T-cell (primary cell): Measurements from ENCODE around the gene GRID1. TPM values are rescaled to one million over a fixed set of nuclear protein-coding genes. Genes with fewer than 3 reads are reported as not detected.
A peak's percentile ranks its signal among the peaks of the same experiment; 100 is the strongest.

Experiments used
- ATAC-seq, 4 experiments: fragments of 200-7000 bp in 3 of 4; fragments of 150-1000 bp in 1 of 4; cut with Tn5 transposase; replicated peaks in 1 of 4; 1 replicate in 3 of 4; 2 replicates in 1 of 4; pipeline ENCODE4 v1.10.0; 2021; ENCODE audit warnings: moderate library complexity in 3 of 4, mild to moderate bottlenecking in 2 of 4, moderate number of reproducible peaks in 1 of 4
- CTCF ChIA-PET, 2 donors: fragments of 300-600 bp; sonication (Branson Sonifier 250); formaldehyde crosslinking; loops; one replicate each; lab custom pipeline; 2022; ENCODE audit warnings: antibody characterized with exemption in 2 of 2; lab: Charles Lee
- POLR2A ChIA-PET, 2 donors: fragments of 300-600 bp; sonication (Branson Sonifier 250); formaldehyde crosslinking; loops; one replicate each; lab custom pipeline; 2022; ENCODE audit warnings: antibody characterized with exemption in 2 of 2; lab: Charles Lee
- DNase-seq, 35 experiments: peaks; one replicate each; pipeline versions ENCODE4 v3.0.0 to v3.0.0-alpha.2; 2013 to 2023
- H3K27ac ChIP-seq: one replicate; pipeline ENCODE4 v1.5.1; 2013; ENCODE audit warnings: low read length
- H3K27me3 ChIP-seq, 2 experiments: replicated peaks in 1 of 2; 1 replicate in 1 of 2; 2 replicates in 1 of 2; pipeline versions ENCODE4 v1.6.1 to v1.7.0; 2013; ENCODE audit warnings: low read length in 1 of 2, mixed read lengths in 1 of 2; ENCODE audit not compliant: control insufficient read depth in 2 of 2, insufficient read depth in 2 of 2; ENCODE audit errors: extremely low read depth in 1 of 2
- H3K36me3 ChIP-seq, 2 donors: 1 replicate in 1 of 2; 2 replicates in 1 of 2; pipeline versions ENCODE4 v1.6.1 to v1.7.0; 2013; ENCODE audit warnings: low read length in 1 of 2; ENCODE audit not compliant: control insufficient read depth in 2 of 2, insufficient read depth in 1 of 2; ENCODE audit errors: extremely low read depth in 1 of 2
- H3K4me1 ChIP-seq, 2 experiments: 1 replicate in 1 of 2; 2 replicates in 1 of 2; pipeline versions ENCODE4 v1.6.1 to v1.7.0; 2013; ENCODE audit warnings: low read length in 2 of 2, mixed read lengths in 1 of 2; ENCODE audit not compliant: insufficient read depth in 2 of 2, control insufficient read depth in 1 of 2; ENCODE audit errors: extremely low read depth in 1 of 2
- H3K4me3 ChIP-seq, 2 donors: 1 replicate in 1 of 2; 2 replicates in 1 of 2; pipeline versions ENCODE4 v1.5.1 to v1.7.0; 2013; ENCODE audit warnings: mild to moderate bottlenecking in 2 of 2, low read length in 1 of 2, moderate library complexity in 1 of 2; ENCODE audit not compliant: control insufficient read depth in 1 of 2; ENCODE audit errors: extremely low read depth in 1 of 2
- H3K9me3 ChIP-seq: 2 replicates; pipeline ENCODE4 v1.7.0; 2013
- H3K27ac Mint-ChIP-seq, 2 donors: one replicate each; pipeline ENCODE4 v1.8.0; 2020 to 2021; ENCODE audit warnings: mild to moderate bottlenecking in 2 of 2, mixed read lengths in 2 of 2
- H3K27me3 Mint-ChIP-seq, 2 donors: one replicate each; pipeline ENCODE4 v1.8.0; 2021 to 2022; ENCODE audit warnings: mixed read lengths in 2 of 2
- H3K36me3 Mint-ChIP-seq: one replicate; pipeline ENCODE4 v1.8.0; 2021; ENCODE audit warnings: mixed read lengths
- H3K4me1 Mint-ChIP-seq, 3 donors: one replicate each; pipeline ENCODE4 v1.8.0; 2020 to 2022; ENCODE audit warnings: mixed read lengths in 3 of 3, mild to moderate bottlenecking in 1 of 3
- H3K4me3 Mint-ChIP-seq, 3 donors: one replicate each; pipeline ENCODE4 v1.8.0; 2020 to 2022; ENCODE audit warnings: mild to moderate bottlenecking in 3 of 3, mixed read lengths in 3 of 3, moderate library complexity in 3 of 3
- H3K9me3 Mint-ChIP-seq, 3 donors: one replicate each; pipeline ENCODE4 v1.8.0; 2020 to 2022; ENCODE audit warnings: mixed read lengths in 3 of 3
- WGBS: methylation state at CpG from one replicate; pipeline ENCODE4 v1.1.5; 2013; ENCODE audit warnings: missing lambda C conversion rate; ENCODE audit not compliant: insufficient coverage; 5-methylcytosine and 5-hydroxymethylcytosine counted together
- total RNA-seq, 35 experiments: library from RNA in 6 of 35; stranded (reverse) in 6 of 35; fragments of 120-200 nt in 1 of 35; gene quantifications; one replicate each; pipeline versions ENCODE4 v1.2.1 to v1.2.4 and lab custom pipeline; 2013 to 2026

Gene GRID1
- total RNA-seq, 5 donors from 2014 or later (not counting 1 experiment from before 2014, with no cell fraction given): 0.68 TPM; not detected in 4

- ATAC-seq (peak in 3 of 4 experiments; percentile 36 to 48 (median 46)), DNase-seq (peak in 1 of 35 experiments; percentile 23)
- H3K4me3 Mint-ChIP-seq: peak overlapping the region in 2 of 3 donors; percentile 8 to 37
- Histone ChIP-seq H3K27ac (no peak overlapping the region), H3K4me1 (peaks cover 0 to 13% of the 10 kb centered on the region in 2 experiments), H3K27me3 (peaks cover 0 to 3% of the 10 kb centered on the region in 2 experiments), H3K9me3 (no peaks in the 10 kb centered on the region), H3K36me3 (no peaks in the 10 kb centered on the region), H3K4me3 (no peak overlapping the region)
- no peaks in the 10 kb centered on the region for H3K9me3 Mint-ChIP-seq
- CTCF ChIA-PET: no interaction called here
- WGBS: 7% methylated on average over 3 of the region's 7 CpGs
- H3K27me3 Mint-ChIP-seq: peaks cover 0 to 4% of the 10 kb centered on the region in 2 donors
- H3K36me3 Mint-ChIP-seq: no peaks in the 10 kb centered on the region
- H3K4me1 Mint-ChIP-seq: peaks cover 10 to 22% (median 18%) of the 10 kb centered on the region in 3 donors
- POLR2A ChIA-PET: interaction anchor here in 1 of 2 donors (0.7 kb wide), 1 partner anchor 22 kb away, joined by 3 read pairs; no protein-coding TSS in a partner anchor
- peak overlapping the region in 1 of 2 donors; percentile 2 for H3K27ac Mint-ChIP-seq
These were observed 319.0 kb downstream of the GRID1 start for GRCh38 chr10:86047588-86047987.

- H3K36me3 Mint-ChIP-seq: no peaks in the 10 kb centered on the region
- H3K36me3 ChIP-seq: no peaks in the 10 kb centered on the region
- peaks cover 10 to 22% (median 18%) of the 10 kb centered on the region in 3 donors for H3K4me1 Mint-ChIP-seq
- H3K4me3 ChIP-seq: no peak overlapping the region
- CTCF ChIA-PET: no interaction called here
- peak overlapping the region in 1 of 3 donors; percentile 8 for H3K4me3 Mint-ChIP-seq
- no peak overlapping the region for H3K27ac Mint-ChIP-seq
- peaks cover 0 to 13% of the 10 kb centered on the region in 2 experiments for H3K4me1 ChIP-seq
- no peak overlapping the region for H3K27ac ChIP-seq
- H3K27me3 ChIP-seq: peaks cover 0 to 3% of the 10 kb centered on the region in 2 experiments
- WGBS: 48% methylated on average over 2 of the region's 2 CpGs
- POLR2A ChIA-PET: no interaction called here
- ATAC-seq: peak in 2 of 4 experiments; percentile 38 to 63
- H3K9me3 ChIP-seq: no peaks in the 10 kb centered on the region
- peaks cover 0 to 4% of the 10 kb centered on the region in 2 donors for H3K27me3 Mint-ChIP-seq
- H3K9me3 Mint-ChIP-seq: no peaks in the 10 kb centered on the region
- no peak for DNase-seq
These were observed 319.6 kb downstream of the GRID1 start for GRCh38 chr10:86046845-86047460.

- H3K4me3 ChIP-seq: no peak overlapping the region
- ATAC-seq (no peak), DNase-seq (no peak)
- H3K27me3 ChIP-seq: peaks cover 0 to 3% of the 10 kb centered on the region in 2 experiments
- no peaks in the 10 kb centered on the region for H3K36me3 Mint-ChIP-seq
- H3K4me3 Mint-ChIP-seq: no peak overlapping the region
- no peaks in the 10 kb centered on the region for H3K9me3 Mint-ChIP-seq
- ChIA-PET CTCF (no interaction called here), POLR2A (no interaction called here)
- peaks cover 0 to 16% of the 10 kb centered on the region in 2 experiments for H3K4me1 ChIP-seq
- no peak overlapping the region for H3K27ac ChIP-seq
- no peak overlapping the region for H3K27ac Mint-ChIP-seq
- H3K36me3 ChIP-seq: no peaks in the 10 kb centered on the region
- H3K4me1 Mint-ChIP-seq: peaks cover 10 to 26% (median 18%) of the 10 kb centered on the region in 3 donors
- H3K9me3 ChIP-seq: no peaks in the 10 kb centered on the region
- H3K27me3 Mint-ChIP-seq: peaks cover 0 to 9% of the 10 kb centered on the region in 2 donors
- WGBS: no CpG with 5 or more reads among the region's 5 CpGs
These were observed 320.7 kb downstream of the GRID1 start for GRCh38 chr10:86045896-86046295.

GRCh38 chr10:86044029-86044428, 322.6 kb downstream of the GRID1 start:
- 80% methylated on average over 1 of the region's 2 CpGs for WGBS
- H3K27ac ChIP-seq: no peak overlapping the region
- Mint-ChIP-seq H3K4me1 (peaks cover 10 to 27% (median 18%) of the 10 kb centered on the region in 3 donors), H3K27ac (no peak overlapping the region), H3K9me3 (no peaks in the 10 kb centered on the region), H3K27me3 (peaks cover 0 to 7% of the 10 kb centered on the region in 2 donors), H3K4me3 (no peak overlapping the region), H3K36me3 (no peaks in the 10 kb centered on the region)
- CTCF ChIA-PET: no interaction called here
- DNase-seq (no peak), ATAC-seq (no peak)
- POLR2A ChIA-PET: interaction anchor here in 1 of 2 donors (0.6 kb wide), 1 partner anchor 278 kb away, joined by 3 read pairs; no protein-coding TSS in a partner anchor
- peaks cover 0 to 17% of the 10 kb centered on the region in 2 experiments for H3K4me1 ChIP-seq
- no peak overlapping the region for H3K4me3 ChIP-seq
- no peaks in the 10 kb centered on the region for H3K36me3 ChIP-seq
- H3K9me3 ChIP-seq: no peaks in the 10 kb centered on the region
- H3K27me3 ChIP-seq: peaks cover 0 to 3% of the 10 kb centered on the region in 2 experiments

- no peaks in the 10 kb centered on the region for H3K36me3 Mint-ChIP-seq
These were observed 323.4 kb downstream of the GRID1 start for GRCh38 chr10:86043236-86043635.

GRCh38 chr10:86042161-86042560, 324.4 kb downstream of the GRID1 start:
- Mint-ChIP-seq H3K27ac (no peak overlapping the region), H3K9me3 (no peaks in the 10 kb centered on the region), H3K4me3 (no peak overlapping the region), H3K4me1 (peaks cover 6 to 15% (median 9%) of the 10 kb centered on the region in 3 donors), H3K36me3 (no peaks in the 10 kb centered on the region), H3K27me3 (peaks cover 0 to 7% of the 10 kb centered on the region in 2 donors)
- no peak overlapping the region for H3K27ac ChIP-seq
- H3K4me1 ChIP-seq: peaks cover 0 to 6% of the 10 kb centered on the region in 2 experiments
- ATAC-seq: no peak
- WGBS: 83% methylated on average over 1 of the region's 2 CpGs
- H3K9me3 ChIP-seq: no peaks in the 10 kb centered on the region
- ChIA-PET POLR2A (no interaction called here), CTCF (no interaction called here)
- no peaks in the 10 kb centered on the region for H3K36me3 ChIP-seq
- peaks cover 0 to 3% of the 10 kb centered on the region in 2 experiments for H3K27me3 ChIP-seq
- DNase-seq: no peak
- H3K4me3 ChIP-seq: no peak overlapping the region

More at GRCh38 chr10:86043236-86043635, 323.4 kb downstream of the GRID1 start:
- ChIA-PET CTCF (no interaction called here), POLR2A (no interaction called here)
- Histone ChIP-seq H3K9me3 (no peaks in the 10 kb centered on the region), H3K4me3 (no peak overlapping the region), H3K36me3 (no peaks in the 10 kb centered on the region), H3K27me3 (peaks cover 0 to 3% of the 10 kb centered on the region in 2 experiments), H3K4me1 (peaks cover 0 to 12% of the 10 kb centered on the region in 2 experiments), H3K27ac (no peak overlapping the region)
- Mint-ChIP-seq H3K27me3 (peaks cover 0 to 7% of the 10 kb centered on the region in 2 donors), H3K4me3 (no peak overlapping the region), H3K4me1 (peaks cover 10 to 26% (median 18%) of the 10 kb centered on the region in 3 donors), H3K27ac (no peak overlapping the region), H3K9me3 (no peaks in the 10 kb centered on the region)
- ATAC-seq: no peak
- DNase-seq: no peak
- WGBS: 83% methylated on average over 1 of the region's 3 CpGs
